SK-N-SH (cell line): ENCODE measurements around the gene S100A13. TPM values are rescaled to one million over a fixed set of nuclear protein-coding genes. Genes with fewer than 3 reads are reported as not detected.

Experiments used
- CTCF ChIA-PET: fragments of 300-600, 350-600 bp; formaldehyde crosslinking; extraction: SDS; loops from one replicate; lab custom pipeline; 2021; lab: Yijun Ruan, JAX
- POLR2A ChIA-PET: fragments of 350-600 bp; sonication (Branson Sonifier 250); formaldehyde crosslinking; extraction: SDS; loops from one replicate; lab custom pipeline; 2020; ENCODE audit warnings: antibody characterized with exemption, inconsistent platforms; lab: Yijun Ruan, JAX
- DNase-seq: peaks from one replicate; pipeline ENCODE4 v3.0.0; 2012
- H2AFZ ChIP-seq: fragments of 200-600 bp; sonication (generic); 2 replicates; pipeline ENCODE4 v1.8.1; 2016; ENCODE audit warnings: antibody characterized with exemption, mild to moderate bottlenecking, low read depth
- H3F3A ChIP-seq: fragments of 200-600 bp; sonication (generic); replicated peaks from 2 replicates; pipeline ENCODE3; 2016; ENCODE audit warnings: antibody characterized with exemption, mild to moderate bottlenecking; ENCODE audit not compliant: insufficient read depth
- H3K27ac ChIP-seq, 2 experiments: fragments of 200-500 bp in 1 of 2; fragments of 200-600 bp in 1 of 2; sonication (Bioruptor generic) in 1 of 2; sonication (generic), shearing (Covaris generic) in 1 of 2; 2 replicates each; pipeline versions ENCODE4 v1.5.1 to v1.6.1; 2014 to 2016; ENCODE audit warnings: low read depth in 2 of 2, inconsistent platforms in 1 of 2, low read length in 1 of 2, mild to moderate bottlenecking in 1 of 2, mixed read lengths in 1 of 2
- H3K27me3 ChIP-seq: fragments of 200-600 bp; sonication (generic), shearing (Covaris generic); 2 replicates; pipeline ENCODE4 v1.6.1; 2016; ENCODE audit warnings: mixed run types; ENCODE audit not compliant: insufficient read depth
- H3K36me3 ChIP-seq, 2 experiments: fragments of 200-500 bp in 1 of 2; fragments of 200-600 bp in 1 of 2; sonication (Bioruptor generic) in 1 of 2; sonication (generic) in 1 of 2; replicated peaks in 1 of 2; 2 replicates each; pipeline versions ENCODE3 to v1.5.1; 2014 to 2016; ENCODE audit warnings: low read length in 1 of 2, mild to moderate bottlenecking in 1 of 2; ENCODE audit not compliant: insufficient read depth in 2 of 2, control insufficient read depth in 1 of 2
- H3K4me1 ChIP-seq, 2 experiments: fragments of 200-500 bp in 1 of 2; fragments of 200-600 bp in 1 of 2; sonication (Bioruptor generic) in 1 of 2; sonication (generic), shearing (Covaris generic) in 1 of 2; 2 replicates each; pipeline versions ENCODE4 v1.5.1 to v1.6.1; 2014 to 2016; ENCODE audit warnings: low read depth in 1 of 2, low read length in 1 of 2, mixed run types in 1 of 2; ENCODE audit not compliant: insufficient read depth in 2 of 2, control insufficient read depth in 1 of 2
- H3K4me2 ChIP-seq: fragments of 200-600 bp; sonication (generic), shearing (Covaris generic); 2 replicates; pipeline ENCODE4 v1.6.1; 2017; ENCODE audit warnings: mixed run types
- H3K4me3 ChIP-seq, 2 experiments: fragments of 200-500 bp in 1 of 2; fragments of 200-600 bp in 1 of 2; sonication (Bioruptor generic) in 1 of 2; sonication (generic), shearing (Covaris generic) in 1 of 2; 2 replicates each; pipeline versions ENCODE4 v1.5.1 to v1.8.1; 2014 to 2016; ENCODE audit warnings: low read depth in 2 of 2, inconsistent platforms in 1 of 2, low read length in 1 of 2, mild to moderate bottlenecking in 1 of 2, mixed read lengths in 1 of 2, moderate library complexity in 1 of 2
- H3K79me2 ChIP-seq: fragments of 200-600 bp; sonication (generic); 2 replicates; pipeline ENCODE4 v1.8.1; 2017; ENCODE audit warnings: mild to moderate bottlenecking; ENCODE audit not compliant: insufficient read depth
- H3K9ac ChIP-seq: fragments of 200-600 bp; sonication (generic); 2 replicates; pipeline ENCODE4 v1.6.1; 2017; ENCODE audit warnings: mixed run types
- H3K9me2 ChIP-seq: fragments of 200-600 bp; sonication (generic); 2 replicates; pipeline ENCODE4 v1.6.1; 2017; ENCODE audit warnings: mixed run types
- H3K9me3 ChIP-seq: fragments of 200-600 bp; sonication (generic); 2 replicates; pipeline ENCODE4 v1.6.1; 2017; ENCODE audit warnings: mixed run types, mild to moderate bottlenecking, moderate library complexity
- H4K20me1 ChIP-seq: fragments of 200-600 bp; sonication (generic); 2 replicates; pipeline ENCODE4 v1.6.1; 2017; ENCODE audit warnings: mild to moderate bottlenecking, mixed run types; ENCODE audit not compliant: insufficient read depth
- CHD2 ChIP-seq: fragments of 150-350 bp; IDR thresholded peaks from 2 replicates; pipeline ENCODE4 v1.6.1; 2018; ENCODE audit warnings: low read length; ENCODE audit not compliant: partially characterized antibody
- ELF1 ChIP-seq: IDR thresholded peaks from 2 replicates; pipeline ENCODE4 v1.4.0; 2012
- GABPA ChIP-seq: IDR thresholded peaks from 2 replicates; pipeline ENCODE4 v1.4.0; 2012; ENCODE audit warnings: low read depth, mild to moderate bottlenecking
- GATA2 ChIP-seq: sonication (generic); formaldehyde crosslinking; IDR thresholded peaks from 2 replicates; pipeline ENCODE4 v1.5.0; 2020; ENCODE audit warnings: mild to moderate bottlenecking, missing genetic modification reagents
- JUND ChIP-seq: IDR thresholded peaks from 2 replicates; pipeline ENCODE4 v1.4.0; 2012
- MEF2A ChIP-seq: IDR thresholded peaks from 2 replicates; pipeline ENCODE4 v1.4.0; 2012; ENCODE audit warnings: low read depth, borderline replicate concordance
- NRF1 ChIP-seq: IDR thresholded peaks from 2 replicates; pipeline ENCODE4 v1.6.1; 2012; ENCODE audit warnings: low read depth, mild to moderate bottlenecking, low read length
- POLR2AphosphoS5 ChIP-seq: IDR thresholded peaks from 2 replicates; pipeline ENCODE4 v1.6.1; 2012; ENCODE audit warnings: low read depth, low read length
- RAD21 ChIP-seq: IDR thresholded peaks from 2 replicates; pipeline ENCODE4 v1.6.1; 2012; ENCODE audit warnings: mild to moderate bottlenecking, low read length
- RXRA ChIP-seq: IDR thresholded peaks from 2 replicates; pipeline ENCODE4 v1.4.0; 2012; ENCODE audit warnings: low read depth, mild to moderate bottlenecking, borderline replicate concordance
- SIN3A ChIP-seq: IDR thresholded peaks from 2 replicates; pipeline ENCODE4 v1.6.1; 2012; ENCODE audit warnings: low read depth, mild to moderate bottlenecking, low read length, moderate library complexity, borderline replicate concordance
- SMC3 ChIP-seq: IDR thresholded peaks from 2 replicates; pipeline ENCODE4 v1.6.1; 2012; ENCODE audit warnings: low read depth, low read length, improper control_type of control experiment
- TAF1 ChIP-seq: IDR thresholded peaks from 2 replicates; pipeline ENCODE4 v1.6.1; 2012; ENCODE audit warnings: low read depth, mild to moderate bottlenecking, low read length, moderate library complexity, borderline replicate concordance
- YY1 ChIP-seq: IDR thresholded peaks from 2 replicates; pipeline ENCODE4 v1.4.0; 2012; ENCODE audit warnings: low read depth, mild to moderate bottlenecking
- WGBS: methylation state at CpG from one replicate; pipeline ENCODE4 v1.1.6; 2017; ENCODE audit warnings: low lambda C conversion rate; 5-methylcytosine and 5-hydroxymethylcytosine counted together
- polyA plus RNA-seq, 3 experiments: library from polyadenylated mRNA; depleted of rRNA; stranded (reverse); fragments of >200 nt; gene quantifications; 2 replicates each; pipeline ENCODE4 v1.2.3, GENCODE V29; 2012
- TF ChIP-seq, protein P1 (sequence below): IDR thresholded peaks from 2 replicates; pipeline ENCODE4 v1.4.0; 2012; ENCODE audit warnings: low read depth, borderline replicate concordance
- TF ChIP-seq, protein P2 (sequence below): IDR thresholded peaks from 2 replicates; pipeline ENCODE4; 2012

S100A13 gene
- polyA plus RNA-seq, 1 of the 3 experiments (the other 2 are of a cell fraction) = 12.3 TPM

DNA sequence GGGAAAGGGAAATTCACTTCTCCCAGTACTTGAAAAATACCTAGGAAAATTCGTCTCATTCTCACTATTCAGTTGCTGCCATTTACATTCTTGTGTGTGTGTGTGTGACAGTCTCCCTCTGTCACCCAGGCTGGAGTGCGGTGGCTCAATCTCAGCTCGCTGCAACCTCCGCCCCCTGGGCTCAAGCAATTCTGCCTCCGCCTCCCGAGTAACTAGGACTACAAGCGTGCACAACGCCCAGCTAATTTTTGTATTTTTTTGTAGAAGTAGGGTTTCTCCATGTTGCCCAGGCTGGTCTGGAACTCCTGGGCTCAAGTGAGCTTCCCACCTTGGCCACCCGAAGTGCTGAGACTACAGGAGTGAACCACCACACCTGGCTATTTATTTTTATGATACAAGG is 32.4 kb upstream of the S100A13 start:
- Histone ChIP-seq H3F3A (peaks cover 41% of the 10 kb centered on the region), H3K9ac (peak overlapping the region; percentile 80), H3K36me3 (peaks cover 36 to 40% of the 10 kb centered on the region in 2 experiments), H3K9me3 (no peaks in the 10 kb centered on the region), H3K9me2 (no peaks in the 10 kb centered on the region), H4K20me1 (no peaks in the 10 kb centered on the region), H3K27ac (no peak overlapping the region), H2AFZ (no peak overlapping the region), H3K79me2 (peaks cover 23% of the 10 kb centered on the region), H3K4me2 (peak overlapping the region; percentile 94), H3K27me3 (no peaks in the 10 kb centered on the region), H3K4me3 (peak overlapping the region; percentile 60 to 92), H3K4me1 (peaks cover 0 to 5% of the 10 kb centered on the region in 2 experiments; a peak in 1 of 4 replicates)
- TF ChIP-seq POLR2AphosphoS5 = no peak
- TF ChIP-seq MEF2A = no peak
- POLR2A ChIA-PET = interaction anchor here (1.0 to 1.9 kb wide), 2 partner anchors 26 to 331 kb away, joined by 4 to 8 read pairs; partner anchors contain the start of genes CHTOP and RPS27
- WGBS = 80% methylated on average over 9 of the region's 9 CpGs
- CTCF ChIA-PET = interaction anchor here (0.6 to 1.4 kb wide), 4 partner anchors 10 to 18 kb away, joined by 3 read pairs; no protein-coding TSS in a partner anchor
- DNase-seq = no peak

DNA sequence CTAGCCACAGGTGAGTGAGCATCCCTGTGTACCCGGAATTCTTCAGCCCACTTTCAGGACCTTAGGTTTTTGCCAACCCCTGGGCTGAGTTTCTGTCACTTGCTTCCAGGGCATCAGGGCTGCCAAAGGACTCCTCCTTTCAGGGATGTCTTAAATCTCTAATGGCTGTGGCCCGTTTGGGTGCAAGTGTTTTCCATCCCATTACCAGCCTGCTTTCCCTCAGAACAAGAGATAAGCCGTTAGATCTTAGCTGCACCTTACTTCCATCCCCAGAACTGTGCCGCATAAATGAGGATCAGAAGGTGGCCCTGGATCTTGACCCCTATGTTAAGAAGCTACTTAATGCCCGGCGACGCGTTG is 31.9 kb upstream of the S100A13 start:
- peaks cover 23% of the 10 kb centered on the region for H3K79me2 ChIP-seq
- H4K20me1 ChIP-seq = no peaks in the 10 kb centered on the region
- peak overlapping the region; percentile 80 for H3K9ac ChIP-seq
- no peak for DNase-seq
- peak overlapping the region; percentile 60 to 92 for H3K4me3 ChIP-seq
- no peaks in the 10 kb centered on the region for H3K27me3 ChIP-seq
- peaks cover 0 to 5% of the 10 kb centered on the region in 2 experiments; a peak in 1 of 4 replicates for H3K4me1 ChIP-seq
- no peak for TF ChIP-seq GATA2 (CRISPR knock-in tag)
- no peak for TF ChIP-seq JUND
- TF ChIP-seq, protein P1, sequence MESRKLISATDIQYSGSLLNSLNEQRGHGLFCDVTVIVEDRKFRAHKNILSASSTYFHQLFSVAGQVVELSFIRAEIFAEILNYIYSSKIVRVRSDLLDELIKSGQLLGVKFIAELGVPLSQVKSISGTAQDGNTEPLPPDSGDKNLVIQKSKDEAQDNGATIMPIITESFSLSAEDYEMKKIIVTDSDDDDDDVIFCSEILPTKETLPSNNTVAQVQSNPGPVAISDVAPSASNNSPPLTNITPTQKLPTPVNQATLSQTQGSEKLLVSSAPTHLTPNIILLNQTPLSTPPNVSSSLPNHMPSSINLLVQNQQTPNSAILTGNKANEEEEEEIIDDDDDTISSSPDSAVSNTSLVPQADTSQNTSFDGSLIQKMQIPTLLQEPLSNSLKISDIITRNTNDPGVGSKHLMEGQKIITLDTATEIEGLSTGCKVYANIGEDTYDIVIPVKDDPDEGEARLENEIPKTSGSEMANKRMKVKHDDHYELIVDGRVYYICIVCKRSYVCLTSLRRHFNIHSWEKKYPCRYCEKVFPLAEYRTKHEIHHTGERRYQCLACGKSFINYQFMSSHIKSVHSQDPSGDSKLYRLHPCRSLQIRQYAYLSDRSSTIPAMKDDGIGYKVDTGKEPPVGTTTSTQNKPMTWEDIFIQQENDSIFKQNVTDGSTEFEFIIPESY = no peak
- TF ChIP-seq SMC3 = no peak
- WGBS = 15% methylated on average over 8 of the region's 8 CpGs
- CTCF ChIA-PET = interaction anchor here (0.6 to 1.4 kb wide), 5 partner anchors 8 to 18 kb away, joined by 3 read pairs; no protein-coding TSS in a partner anchor
- H3K27ac ChIP-seq = peak overlapping the region; percentile 58 to 83; a peak in 2 of 4 replicates
- peak overlapping the region; percentile 97 for H2AFZ ChIP-seq
- peak overlapping the region; percentile 94 for H3K4me2 ChIP-seq
- H3K9me3 ChIP-seq = no peaks in the 10 kb centered on the region
- POLR2A ChIA-PET = interaction anchor here (0.9 to 1.9 kb wide), 3 partner anchors 25 to 331 kb away, joined by 3 to 8 read pairs (median 4); partner anchors contain the start of genes CHTOP and RPS27
- H3K36me3 ChIP-seq = peaks cover 32 to 35% of the 10 kb centered on the region in 2 experiments
- peaks cover 36% of the 10 kb centered on the region for H3F3A ChIP-seq
- no peaks in the 10 kb centered on the region for H3K9me2 ChIP-seq

DNA sequence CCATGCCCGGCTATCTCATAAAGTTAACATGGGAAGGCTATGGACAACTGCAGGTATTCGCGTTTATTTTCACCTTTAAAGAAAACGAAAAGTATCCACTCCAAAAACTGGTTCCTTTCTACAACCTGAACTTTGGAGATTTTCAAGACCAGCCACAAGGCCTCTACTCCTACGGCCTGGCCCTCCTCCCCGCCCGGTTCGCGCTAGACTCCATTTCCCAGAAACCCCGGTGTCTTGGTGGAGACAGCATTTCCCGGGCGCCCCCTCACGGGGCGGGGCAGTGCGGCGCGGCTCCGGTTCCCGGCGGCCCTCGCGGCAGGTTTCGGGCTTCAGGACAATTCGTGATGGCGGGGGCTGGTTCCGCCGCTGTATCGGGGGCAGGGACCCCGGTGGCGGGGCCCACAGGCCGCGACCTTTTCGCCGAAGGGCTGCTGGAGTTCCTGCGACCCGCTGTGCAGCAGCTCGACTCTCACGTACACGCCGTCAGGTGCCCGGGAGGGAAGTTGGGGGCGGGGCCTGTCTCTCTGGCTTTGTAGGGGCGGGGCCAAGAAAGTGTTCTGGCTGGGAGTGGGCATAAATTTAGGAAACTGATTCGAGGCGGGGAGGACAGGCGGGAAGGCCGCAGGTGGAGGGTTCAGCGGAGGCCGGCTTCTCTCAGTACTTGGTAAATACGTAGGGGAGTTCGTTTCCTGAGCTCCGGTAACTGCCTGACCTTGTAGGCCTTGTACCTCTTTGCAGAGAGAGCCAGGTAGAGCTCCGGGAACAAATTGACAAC is 31.3 kb upstream of the S100A13 start, which contains the start of gene SNAPIN:
Gene SNAPIN, plus strand, starts transcription at position 304 of the 775 bp plus-strand sequence. Its CDS starts 41 bp downstream, at position 345.
- H2AFZ ChIP-seq = peak within 1 kb of the TSS; percentile 97
- no peaks in the 10 kb centered on the region for H3K9me3 ChIP-seq
- H4K20me1 ChIP-seq = no peaks in the 10 kb centered on the region
- peaks cover 0 to 5% of the 10 kb centered on the region in 2 experiments; a peak in 1 of 4 replicates for H3K4me1 ChIP-seq
- no peaks in the 10 kb centered on the region for H3K9me2 ChIP-seq
- H3K27ac ChIP-seq = peak within 1 kb of the TSS; percentile 58 to 83; a peak in 3 of 4 replicates
- peak; percentile 94 for DNase-seq
- CTCF ChIA-PET = interaction anchor here (1.2 to 1.4 kb wide), 4 partner anchors 9 to 15 kb away, joined by 3 read pairs; no protein-coding TSS in a partner anchor
- H3K4me2 ChIP-seq = peak within 1 kb of the TSS; percentile 94
- peak within 1 kb of the TSS; percentile 60 to 92 for H3K4me3 ChIP-seq
- no peaks in the 10 kb centered on the region for H3K27me3 ChIP-seq
- peaks cover 30% of the 10 kb centered on the region for H3F3A ChIP-seq
- peaks cover 23% of the 10 kb centered on the region for H3K79me2 ChIP-seq
- WGBS = 4% methylated on average over 35 of the region's 53 CpGs
- POLR2A ChIA-PET = interaction anchor here (0.6 to 1.9 kb wide), 4 partner anchors 25 to 332 kb away, joined by 3 to 8 read pairs (median 5); partner anchors contain the start of genes CHTOP and RPS27
- peaks cover 26 to 30% of the 10 kb centered on the region in 2 experiments for H3K36me3 ChIP-seq
- peak within 1 kb of the TSS; percentile 80 for H3K9ac ChIP-seq
- peak; percentile 76 for TF ChIP-seq GABPA
- TF ChIP-seq POLR2AphosphoS5 = peak; percentile 91
- no peak for TF ChIP-seq GATA2 (CRISPR knock-in tag)
- TF ChIP-seq ELF1 = peak; percentile 62; the same call in 1 of the 2 replicates
- no peak for TF ChIP-seq RXRA
- TF ChIP-seq NRF1 = no peak
- TF ChIP-seq TAF1 = peak; percentile 56; the same call in 1 of the 2 replicates
- no peak for TF ChIP-seq RAD21
- TF ChIP-seq YY1 = peak; percentile 70; the same call in 1 of the 2 replicates
- peak; percentile 75; the same call in 1 of the 2 replicates for TF ChIP-seq SIN3A
- TF ChIP-seq CHD2 = no peak
- TF ChIP-seq, protein P2, sequence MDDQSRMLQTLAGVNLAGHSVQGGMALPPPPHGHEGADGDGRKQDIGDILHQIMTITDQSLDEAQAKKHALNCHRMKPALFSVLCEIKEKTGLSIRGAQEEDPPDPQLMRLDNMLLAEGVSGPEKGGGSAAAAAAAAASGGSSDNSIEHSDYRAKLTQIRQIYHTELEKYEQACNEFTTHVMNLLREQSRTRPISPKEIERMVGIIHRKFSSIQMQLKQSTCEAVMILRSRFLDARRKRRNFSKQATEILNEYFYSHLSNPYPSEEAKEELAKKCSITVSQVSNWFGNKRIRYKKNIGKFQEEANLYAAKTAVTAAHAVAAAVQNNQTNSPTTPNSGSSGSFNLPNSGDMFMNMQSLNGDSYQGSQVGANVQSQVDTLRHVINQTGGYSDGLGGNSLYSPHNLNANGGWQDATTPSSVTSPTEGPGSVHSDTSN = no peak
